HCT116 (cell line): Measurements from ENCODE around the gene VDAC1. TPM values are rescaled to one million over a fixed set of nuclear protein-coding genes. Genes with fewer than 3 reads are reported as not detected.
A peak's percentile ranks its signal among the peaks of the same experiment; 100 is the strongest.

ENCODE experiments used
- ATAC-seq: fragments of 200-7000 bp; cut with Tn5 transposase; 2 replicates; pipeline ENCODE4 v1.9.1; 2020; ENCODE audit warnings: mild to moderate bottlenecking, moderate library complexity
- BruUV-seq: library from RNA; stranded (reverse); fragments of 400-500 nt; replicated peaks from 2 replicates; lab custom pipeline; 2021; lab: Mats Ljungman, UMichigan
- CTCF ChIA-PET: fragments of 300-600 bp; sonication (Branson Sonifier 250); formaldehyde crosslinking; loops from one replicate; lab custom pipeline; 2021; ENCODE audit warnings: antibody characterized with exemption; lab: Charles Lee
- POLR2A ChIA-PET: fragments of 300-600, 350-600 bp; sonication (Branson Sonifier 250); formaldehyde crosslinking; loops from one replicate; lab custom pipeline; 2021; ENCODE audit warnings: antibody characterized with exemption; lab: Charles Lee
- RAD21 ChIA-PET, 2 experiments: fragments of 300-600 bp; sonication (Branson Sonifier 250); formaldehyde crosslinking; loops; one replicate each; lab custom pipeline; 2023; ENCODE audit warnings: low total read pairs in 2 of 2; ENCODE audit not compliant: uncharacterized antibody in 2 of 2, unreplicated experiment in 2 of 2, low non-redundant PET in 1 of 2; lab: Charles Lee
- DNase-seq: peaks from one replicate; pipeline ENCODE4 v3.0.0-alpha.2; 2010; ENCODE audit warnings: low read depth, low spot score
- H2AFZ ChIP-seq: fragments of 200-600 bp; shearing (Covaris generic), sonication (generic); 2 replicates; pipeline ENCODE4 v1.6.1; 2017; ENCODE audit warnings: low read depth, mixed run types, mixed read lengths, antibody characterized with exemption, low read length; ENCODE audit not compliant: poor library complexity, severe bottlenecking
- H3K27ac ChIP-seq: 2 replicates; pipeline ENCODE4 v1.5.1; 2012; ENCODE audit warnings: low read depth, low read length
- H3K27me3 ChIP-seq: fragments of 200-600 bp; sonication (generic); 2 replicates; pipeline ENCODE4 v1.6.1; 2016; ENCODE audit warnings: mixed run types, low read length, mixed read lengths; ENCODE audit not compliant: insufficient read depth
- H3K36me3 ChIP-seq, 2 experiments: fragments of 200-500 bp in 1 of 2; fragments of 200-600 bp in 1 of 2; sonication (Bioruptor generic) in 1 of 2; sonication (generic) in 1 of 2; 2 replicates each; pipeline versions ENCODE4 v1.5.1 to v1.6.1; 2014 to 2016; ENCODE audit warnings: low read length in 2 of 2, inconsistent platforms in 1 of 2, mixed read lengths in 1 of 2, mixed run types in 1 of 2; ENCODE audit not compliant: insufficient read depth in 2 of 2, control insufficient read depth in 1 of 2
- H3K4me1 ChIP-seq, 2 experiments: fragments of 200-600 bp in 1 of 2; sonication (generic) in 1 of 2; 2 replicates each; pipeline versions ENCODE4 v1.5.1 to v1.6.1; 2012 to 2017; ENCODE audit warnings: low read length in 2 of 2, inconsistent platforms in 1 of 2, mild to moderate bottlenecking in 1 of 2, mixed read lengths in 1 of 2, mixed run types in 1 of 2, moderate library complexity in 1 of 2; ENCODE audit not compliant: insufficient read depth in 2 of 2, control insufficient read depth in 1 of 2
- H3K4me2 ChIP-seq: fragments of 200-600 bp; sonication (generic); 2 replicates; pipeline ENCODE4 v1.6.1; 2017; ENCODE audit warnings: mixed run types, low read length, mixed read lengths
- H3K4me3 ChIP-seq, 2 experiments: fragments of 200-600 bp in 1 of 2; sonication (generic) in 1 of 2; replicated peaks in 1 of 2; 2 replicates each; pipeline ENCODE4 v1.5.1; 2011 to 2016; ENCODE audit warnings: low read length in 2 of 2, control low read depth in 1 of 2, low read depth in 1 of 2, mild to moderate bottlenecking in 1 of 2, mixed read lengths in 1 of 2, mixed run types in 1 of 2
- H3K79me2 ChIP-seq: fragments of 200-600 bp; sonication (generic); 2 replicates; pipeline ENCODE4 v1.6.1; 2017; ENCODE audit warnings: mild to moderate bottlenecking, mixed run types, low read length, moderate library complexity, mixed read lengths; ENCODE audit not compliant: insufficient read depth
- H3K9ac ChIP-seq: fragments of 200-600 bp; sonication (generic); 2 replicates; pipeline ENCODE4 v1.6.1; 2016; ENCODE audit warnings: low read length, mixed read lengths
- H3K9me2 ChIP-seq: fragments of 200-600 bp; sonication (generic), shearing (Covaris generic); 2 replicates; pipeline ENCODE4 v1.6.1; 2017; ENCODE audit warnings: mixed run types, mild to moderate bottlenecking, moderate library complexity; ENCODE audit not compliant: insufficient read depth
- H3K9me3 ChIP-seq, 2 experiments: fragments of 200-500 bp in 1 of 2; fragments of 200-600 bp in 1 of 2; sonication (Bioruptor generic) in 1 of 2; sonication (generic) in 1 of 2; 2 replicates each; pipeline ENCODE4 v1.6.1; 2014 to 2017; ENCODE audit warnings: low read length in 2 of 2, mixed read lengths in 2 of 2, inconsistent platforms in 1 of 2, low read depth in 1 of 2, mild to moderate bottlenecking in 1 of 2, mixed run types in 1 of 2, moderate library complexity in 1 of 2; ENCODE audit not compliant: control insufficient read depth in 1 of 2, insufficient read depth in 1 of 2
- H4K20me1 ChIP-seq: fragments of 200-600 bp; sonication (generic), shearing (Covaris generic); 2 replicates; pipeline ENCODE4 v1.6.1; 2017; ENCODE audit warnings: mixed run types, mild to moderate bottlenecking, moderate library complexity; ENCODE audit not compliant: insufficient read depth
- CEBPB ChIP-seq: IDR thresholded peaks from 2 replicates; pipeline ENCODE4 v1.6.1; 2012; ENCODE audit warnings: low read depth
- EGR1 ChIP-seq: IDR thresholded peaks from 2 replicates; pipeline ENCODE4 v1.6.1; 2012; ENCODE audit warnings: low read depth
- ELF1 ChIP-seq: IDR thresholded peaks from 2 replicates; pipeline ENCODE4 v1.6.1; 2012; ENCODE audit warnings: low read depth, borderline replicate concordance
- EZH2 ChIP-seq: fragments of 200-600 bp; sonication (generic); IDR thresholded peaks from 2 replicates; pipeline ENCODE4 v1.6.1; 2017; ENCODE audit warnings: antibody characterized with exemption, mixed run types
- JUND ChIP-seq: IDR thresholded peaks from 2 replicates; pipeline ENCODE4 v1.6.1; 2012
- POLR2A ChIP-seq: IDR thresholded peaks from 2 replicates; pipeline ENCODE4 v1.7.0; 2011; ENCODE audit warnings: borderline replicate concordance; ENCODE audit not compliant: insufficient read depth, insufficient read length; ENCODE audit errors: extremely low read depth
- POLR2AphosphoS5 ChIP-seq: IDR thresholded peaks from 2 replicates; pipeline ENCODE4 v1.6.1; 2011; ENCODE audit warnings: mild to moderate bottlenecking, low read depth, low read length, moderate library complexity
- RAD21 ChIP-seq: IDR thresholded peaks from 2 replicates; pipeline ENCODE4 v1.6.1; 2012; ENCODE audit warnings: low read depth, mild to moderate bottlenecking
- SIN3A ChIP-seq: IDR thresholded peaks from 2 replicates; pipeline ENCODE4 v1.6.1; 2012; ENCODE audit warnings: low read depth
- TCF7L2 ChIP-seq: IDR thresholded peaks from 2 replicates; pipeline ENCODE4 v1.7.0; 2011; ENCODE audit warnings: borderline replicate concordance, inconsistent platforms; ENCODE audit not compliant: insufficient read depth, insufficient read length; ENCODE audit errors: extremely low read depth
- ZNF274 ChIP-seq: fragments of 200-500 bp; sonication (Bioruptor generic); IDR thresholded peaks from 2 replicates; pipeline ENCODE4 v1.6.1; 2014; ENCODE audit warnings: mild to moderate bottlenecking, low read depth, low read length, inconsistent platforms
- intact Hi-C: fragments of 100-400 bp; cut with micrococcal nuclease; formaldehyde crosslinking; loops from 2 replicates; pipeline ENCODE4 v1.10.0; 2022
- total RNA-seq: library from RNA; stranded (reverse); gene quantifications from one replicate; pipeline ENCODE4 v1.2.1, GENCODE V29; 2021; ENCODE audit not compliant: unreplicated experiment
- TF ChIP-seq, protein P1 (sequence below): IDR thresholded peaks from 2 replicates; pipeline ENCODE4 v1.6.1; 2012
- TF ChIP-seq, protein P2 (sequence below): IDR thresholded peaks from 2 replicates; pipeline ENCODE4 v1.6.1; 2012

The VDAC1 gene
- total RNA-seq, 1 experiment from 2014 or later, result 269 TPM

- TF ChIP-seq RAD21, result no peak
- no peak for TF ChIP-seq CEBPB
- TF ChIP-seq, protein P1, sequence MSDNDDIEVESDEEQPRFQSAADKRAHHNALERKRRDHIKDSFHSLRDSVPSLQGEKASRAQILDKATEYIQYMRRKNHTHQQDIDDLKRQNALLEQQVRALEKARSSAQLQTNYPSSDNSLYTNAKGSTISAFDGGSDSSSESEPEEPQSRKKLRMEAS, result no peak
- no peak for TF ChIP-seq JUND
These were observed 37.0 kb downstream of the VDAC1 start (continued) for GRCh38 chr5:133967698-133968203.

DNA sequence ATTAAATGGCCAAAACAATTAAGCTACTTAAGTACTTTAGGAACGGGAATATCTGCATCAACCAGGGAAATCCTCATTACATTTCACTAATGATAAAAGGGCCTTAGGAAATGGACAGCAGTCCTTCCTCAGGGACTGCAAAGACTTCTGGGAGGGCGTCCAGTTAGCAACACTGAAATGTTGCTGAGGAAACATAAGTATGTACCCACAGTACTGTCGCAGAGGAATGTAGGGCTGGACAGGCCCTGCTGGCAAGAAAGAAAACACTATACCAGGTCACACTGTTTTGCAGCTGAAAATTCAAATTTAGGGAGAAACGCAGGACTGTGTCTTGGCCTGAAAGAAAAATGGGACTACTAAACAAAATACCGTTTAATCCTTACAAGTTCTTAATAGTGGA, 37.7 kb downstream of the VDAC1 start:
- peaks cover 3% of the 10 kb centered on the region in 2 experiments; a peak in 2 of 4 replicates for H3K36me3 ChIP-seq
- peaks cover 7 to 19% of the 10 kb centered on the region in 2 experiments for H3K4me1 ChIP-seq
- BruUV-seq, result no TSS peak
- CTCF ChIA-PET, result no interaction called here
- ATAC-seq (no peak), DNase-seq (no peak)
- H4K20me1 ChIP-seq, result no peaks in the 10 kb centered on the region
- no peaks in the 10 kb centered on the region for H3K27me3 ChIP-seq
- H3K27ac ChIP-seq, result no peak overlapping the region
- H3K4me2 ChIP-seq, result peak overlapping the region; percentile 89
- no peak for TF ChIP-seq EZH2
- TF ChIP-seq POLR2AphosphoS5, result no peak
- no peak for TF ChIP-seq RAD21
- TF ChIP-seq TCF7L2, result no peak
- TF ChIP-seq ELF1, result no peak
- TF ChIP-seq, protein P2, sequence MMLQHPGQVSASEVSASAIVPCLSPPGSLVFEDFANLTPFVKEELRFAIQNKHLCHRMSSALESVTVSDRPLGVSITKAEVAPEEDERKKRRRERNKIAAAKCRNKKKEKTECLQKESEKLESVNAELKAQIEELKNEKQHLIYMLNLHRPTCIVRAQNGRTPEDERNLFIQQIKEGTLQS, result no peak
- TF ChIP-seq SIN3A, result no peak
- TF ChIP-seq EGR1, result no peak
- TF ChIP-seq ZNF274, result no peak
- no peak for TF ChIP-seq POLR2A
- TF ChIP-seq, all 23 proteins: peak for 0
- Histone ChIP-seq H3K4me3 (peak overlapping the region; percentile 93 to 99), H3K9ac (peak overlapping the region; percentile 84), H3K9me2 (no peaks in the 10 kb centered on the region), H3K79me2 (peaks cover 58% of the 10 kb centered on the region), H3K9me3 (no peaks in the 10 kb centered on the region), H2AFZ (no peak overlapping the region)
- ChIA-PET POLR2A (no interaction called here), RAD21 (no interaction called here)
- intact Hi-C loops, result no loop called here
